HG03457 (cell line): Measurements from ENCODE around the gene PLCB1.
A peak's percentile ranks its signal among the peaks of the same experiment; 100 is the strongest.

Source experiments
- ATAC-seq: cut with Tn5 transposase; IDR thresholded peaks from one replicate; pipeline ENCODE4 v1.9.1; 2021; ENCODE audit warnings: moderate number of reproducible peaks; ENCODE audit not compliant: unreplicated experiment

PLCB1 gene

DNA sequence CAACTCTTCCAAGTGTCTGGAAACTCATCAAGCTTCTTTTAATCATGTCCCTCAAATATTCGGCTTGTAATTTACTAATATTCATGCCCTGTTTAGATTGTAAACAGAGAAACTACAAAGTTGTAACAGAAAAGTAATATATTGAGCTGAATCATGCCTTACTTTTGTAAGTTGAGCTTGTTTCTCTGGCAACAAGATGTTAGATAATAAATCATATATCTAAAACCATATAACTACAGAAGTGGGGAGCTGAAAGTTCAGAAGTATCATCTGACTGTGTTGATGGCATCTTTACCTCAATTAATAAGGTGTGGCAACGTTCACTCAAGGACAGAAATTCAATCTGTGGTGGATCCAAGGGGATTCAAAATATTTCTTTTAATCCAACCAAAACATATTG, 263.9 kb downstream of the PLCB1 start:
- ATAC-seq, result no peak

DNA sequence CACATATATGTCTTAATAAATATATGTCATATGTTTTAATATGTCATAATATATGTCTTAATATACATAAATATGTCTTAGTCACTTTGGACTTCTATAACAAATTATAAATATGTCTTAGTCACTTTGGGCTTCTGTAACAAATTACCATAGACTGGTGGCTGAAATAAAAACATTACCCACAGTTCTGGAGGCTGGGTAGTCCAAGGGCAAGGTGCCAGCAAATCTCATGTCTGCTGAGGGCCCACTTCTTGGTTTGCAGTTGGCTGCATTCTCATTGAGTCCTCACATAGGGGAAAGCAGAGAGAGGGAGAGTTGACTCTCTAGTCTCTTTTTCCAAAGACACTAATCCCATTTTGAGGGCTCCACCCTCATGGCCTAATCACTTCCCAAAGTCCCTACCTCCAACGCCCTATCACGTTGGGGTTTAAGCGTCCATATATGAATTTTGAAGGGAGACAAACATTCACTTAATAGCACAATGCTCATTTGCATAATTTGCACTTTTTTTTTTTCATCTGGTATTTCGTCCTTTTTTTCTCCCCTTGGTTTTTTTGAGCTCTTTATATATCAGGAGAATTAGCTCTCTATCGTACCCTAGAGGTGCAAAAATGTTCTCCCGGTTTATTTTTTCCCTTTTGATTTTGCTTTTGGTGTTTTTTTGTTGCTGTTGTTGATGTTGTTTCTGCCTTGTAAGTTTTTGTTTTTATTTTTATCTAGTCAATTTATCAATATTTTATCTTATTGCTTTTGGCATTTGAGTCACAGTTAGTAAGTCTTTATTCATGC, 266.4 kb downstream of the PLCB1 start:
- no peak for ATAC-seq

DNA sequence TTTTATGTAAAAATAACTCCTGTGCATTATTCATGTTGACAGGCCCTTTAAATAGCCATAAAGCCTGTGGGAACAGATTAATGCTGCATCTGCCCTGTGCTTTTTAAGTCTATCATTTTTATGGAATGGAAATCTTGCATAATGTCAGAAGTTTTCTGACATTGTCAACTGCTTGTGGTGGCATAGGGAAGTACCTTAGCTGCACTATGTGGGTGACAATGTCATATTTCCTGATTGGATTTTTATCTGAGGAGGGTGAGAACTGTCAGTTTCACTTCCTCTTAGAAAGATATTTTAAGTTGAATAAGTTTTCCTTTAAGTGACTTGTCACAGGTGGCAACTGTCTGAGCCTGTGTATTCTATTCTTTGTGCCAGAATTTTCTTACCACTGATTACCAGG, 267.9 kb downstream of the PLCB1 start:
- ATAC-seq, result peak; percentile 97

GRCh38 chr20:8400486-8400885, 268.4 kb downstream of the PLCB1 start:
- ATAC-seq, result no peak

DNA sequence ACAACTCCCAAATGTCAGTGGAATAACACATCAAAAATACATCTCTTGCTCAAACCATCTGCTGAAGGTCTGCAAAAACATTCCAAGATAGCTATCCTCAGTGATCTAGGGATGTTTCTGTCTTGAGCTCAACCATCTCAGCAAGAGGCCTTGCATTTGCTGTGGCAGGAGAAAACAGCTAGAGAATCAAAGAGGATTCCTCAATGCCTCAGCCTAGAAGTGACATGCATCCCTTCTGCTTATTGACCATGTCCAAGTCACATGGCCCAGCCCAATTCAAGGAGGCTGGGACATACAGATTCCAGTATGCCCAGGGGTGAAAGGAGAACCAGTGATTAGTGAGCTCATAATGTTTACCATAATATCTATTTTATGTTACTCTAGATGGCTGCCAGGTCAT, 269.5 kb downstream of the PLCB1 start:
- no peak for ATAC-seq

DNA sequence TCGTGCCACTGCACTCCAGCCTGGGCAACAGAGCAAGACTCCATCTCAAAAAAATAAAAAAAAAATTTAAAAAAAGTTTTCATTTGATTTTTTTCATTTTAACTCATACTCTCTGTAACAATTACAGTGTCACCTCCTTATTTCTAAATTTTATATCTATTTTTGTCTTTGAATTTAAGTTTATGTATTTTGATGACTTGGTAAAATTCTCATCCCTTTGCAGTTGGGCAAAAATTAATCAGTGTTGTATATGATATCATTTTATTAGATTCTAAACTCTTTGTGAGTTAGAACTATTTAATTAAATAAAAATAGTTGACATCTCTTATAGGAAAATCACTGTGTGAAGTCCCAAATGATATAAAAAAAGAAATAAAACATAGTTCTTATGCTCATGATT, 270.7 kb downstream of the PLCB1 start:
- ATAC-seq, result no peak

DNA sequence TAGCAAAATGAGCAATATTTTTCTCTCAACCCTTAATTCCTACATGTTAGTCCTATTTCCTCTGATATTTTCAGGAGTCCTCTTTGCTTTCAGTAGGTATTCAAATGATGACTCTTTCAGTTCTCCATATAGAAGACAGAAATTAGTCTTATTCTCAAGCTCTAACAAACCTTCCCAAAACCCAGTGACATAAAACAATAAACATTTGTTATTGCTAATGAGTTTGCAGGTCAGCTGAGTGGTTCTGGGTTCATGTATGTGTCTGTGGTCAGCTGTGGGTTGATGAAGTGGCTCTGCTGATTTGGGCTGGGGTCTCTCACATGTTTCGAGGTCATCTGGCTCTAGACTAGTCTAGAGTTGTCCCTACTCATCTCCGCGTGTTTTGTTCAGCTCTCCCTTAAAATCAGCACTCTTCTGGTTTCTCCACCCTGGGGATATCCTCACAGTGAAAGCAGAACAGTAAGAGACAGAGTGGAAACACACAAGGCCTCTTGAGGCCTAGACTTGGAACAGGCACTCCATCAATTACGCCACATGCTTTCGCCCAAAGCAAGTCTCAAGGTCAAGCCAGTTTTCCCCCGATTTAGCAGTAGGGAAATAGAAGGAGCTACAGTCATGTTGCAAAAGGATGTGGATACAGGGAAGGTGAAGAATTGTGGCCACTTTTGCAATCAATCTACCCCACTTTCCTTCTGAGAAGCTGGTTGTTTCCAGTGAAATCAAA, 273.0 kb downstream of the PLCB1 start:
- ATAC-seq, result no peak

DNA sequence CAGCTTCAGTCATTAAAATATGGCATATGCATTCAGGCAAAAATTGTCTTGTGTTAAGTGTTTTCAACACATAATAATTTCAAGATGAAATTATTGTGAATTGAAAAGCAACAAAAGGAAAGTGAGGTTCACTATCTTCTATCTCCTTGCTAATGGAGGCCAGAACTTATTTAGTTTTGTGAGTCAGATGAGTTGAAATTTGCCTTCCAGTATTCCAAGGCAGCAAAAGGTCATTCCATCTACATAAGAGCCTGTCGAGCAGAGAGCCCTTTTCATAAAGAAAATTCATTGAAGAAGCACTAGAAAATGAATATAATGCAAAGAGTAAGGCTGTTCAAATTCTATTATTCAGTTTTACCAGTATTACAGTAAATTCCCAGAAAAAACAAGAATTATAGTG, 274.3 kb downstream of the PLCB1 start:
- ATAC-seq, result no peak

- no peak for ATAC-seq
Measured at GRCh38 chr20:8408587-8409307, 276.7 kb downstream of the PLCB1 start.

DNA sequence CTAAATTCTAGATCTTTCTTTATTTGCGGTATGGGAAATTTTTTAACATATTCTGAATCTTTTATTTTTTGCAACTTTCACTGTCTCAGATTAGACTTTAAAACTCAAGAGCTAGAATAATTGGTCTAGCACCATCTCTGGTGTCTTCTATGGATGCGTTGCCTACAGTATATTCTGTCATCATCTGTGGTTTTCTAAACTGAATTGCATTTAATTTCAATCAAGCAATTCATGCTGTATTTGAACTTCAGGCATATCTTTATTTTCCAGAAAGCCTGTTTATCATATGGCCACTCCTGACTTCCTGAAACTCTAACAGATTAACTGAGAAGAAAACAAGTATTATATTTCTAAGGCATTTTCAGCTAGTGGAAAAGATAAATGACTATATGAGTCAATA, 281.6 kb downstream of the PLCB1 start:
- ATAC-seq, result no peak

DNA sequence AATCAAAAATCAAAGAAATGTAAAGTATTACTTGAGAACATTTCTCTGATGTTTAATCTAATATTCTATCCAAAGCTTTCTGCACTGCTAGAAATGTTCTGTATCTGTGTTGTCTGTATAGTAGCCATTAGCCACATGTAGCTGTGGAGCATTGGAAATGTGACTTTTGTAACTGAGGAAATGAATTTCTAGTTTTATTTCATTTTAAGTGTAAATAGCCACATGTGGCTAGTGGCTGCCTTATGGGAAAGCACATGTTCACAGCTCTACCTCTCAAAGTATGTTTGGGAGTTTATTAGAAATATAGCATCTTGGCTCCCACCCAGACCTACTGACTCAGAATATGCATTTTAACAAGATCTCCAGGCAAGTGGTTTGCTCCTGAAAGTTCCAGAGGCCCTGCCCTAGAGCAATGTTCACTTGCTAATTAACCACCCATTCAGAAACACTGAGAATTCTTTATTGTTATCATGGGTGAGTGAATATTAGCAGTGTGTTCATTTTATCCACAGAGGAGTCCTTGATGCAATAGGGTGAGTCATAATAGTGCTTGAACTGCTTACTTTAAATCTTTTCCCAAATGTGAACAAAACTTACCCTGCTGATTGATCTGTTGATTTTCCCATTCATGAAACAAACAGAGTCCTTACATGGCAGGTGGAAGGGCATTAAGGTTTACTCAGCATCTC, 282.7 kb downstream of the PLCB1 start:
- ATAC-seq, result no peak

GRCh38 chr20:8421981-8422380, 289.9 kb downstream of the PLCB1 start:
- ATAC-seq, result no peak

DNA sequence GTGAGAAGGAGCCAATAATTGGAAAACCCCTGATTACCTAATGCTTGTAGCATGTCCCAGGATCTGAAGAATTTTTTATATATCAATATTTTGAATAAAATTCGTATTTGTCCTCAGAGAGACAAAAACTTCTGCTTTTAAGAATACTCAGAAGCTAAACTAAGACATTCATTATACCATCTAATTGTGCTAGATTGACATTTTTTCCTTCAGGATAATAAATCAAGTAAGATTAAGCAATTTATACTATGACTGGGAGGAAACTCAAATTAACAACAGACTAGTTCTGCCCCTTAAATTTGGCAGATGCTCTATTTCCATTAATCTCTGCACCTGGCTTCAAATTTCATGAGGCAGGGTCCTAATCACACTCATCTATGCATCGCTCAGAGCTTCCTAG, 291.4 kb downstream of the PLCB1 start:
- no peak for ATAC-seq

GRCh38 chr20:8424010-8424409, 291.9 kb downstream of the PLCB1 start:
- ATAC-seq, result no peak

DNA sequence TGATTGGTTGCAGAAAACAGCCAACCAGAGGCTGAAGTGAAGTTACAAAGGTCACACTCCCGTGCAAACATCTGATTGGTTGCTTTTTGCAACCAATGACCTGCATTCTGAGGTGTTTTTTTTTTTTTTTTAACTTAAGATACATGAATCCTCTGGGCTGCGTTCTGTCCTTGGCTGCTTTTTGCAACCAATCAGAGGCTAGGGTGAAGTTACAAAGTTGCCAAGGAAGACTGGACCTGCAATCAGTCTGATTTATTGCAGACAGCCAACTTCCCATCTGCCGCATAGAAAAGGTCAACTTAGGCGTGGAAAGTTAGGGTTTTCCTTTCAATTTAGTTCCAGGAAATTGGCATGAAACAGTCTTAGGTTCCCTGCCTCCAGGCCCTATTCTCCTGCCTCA, 292.9 kb downstream of the PLCB1 start:
- no peak for ATAC-seq

GRCh38 chr20:8425802-8426201, 293.7 kb downstream of the PLCB1 start:
- no peak for ATAC-seq

DNA sequence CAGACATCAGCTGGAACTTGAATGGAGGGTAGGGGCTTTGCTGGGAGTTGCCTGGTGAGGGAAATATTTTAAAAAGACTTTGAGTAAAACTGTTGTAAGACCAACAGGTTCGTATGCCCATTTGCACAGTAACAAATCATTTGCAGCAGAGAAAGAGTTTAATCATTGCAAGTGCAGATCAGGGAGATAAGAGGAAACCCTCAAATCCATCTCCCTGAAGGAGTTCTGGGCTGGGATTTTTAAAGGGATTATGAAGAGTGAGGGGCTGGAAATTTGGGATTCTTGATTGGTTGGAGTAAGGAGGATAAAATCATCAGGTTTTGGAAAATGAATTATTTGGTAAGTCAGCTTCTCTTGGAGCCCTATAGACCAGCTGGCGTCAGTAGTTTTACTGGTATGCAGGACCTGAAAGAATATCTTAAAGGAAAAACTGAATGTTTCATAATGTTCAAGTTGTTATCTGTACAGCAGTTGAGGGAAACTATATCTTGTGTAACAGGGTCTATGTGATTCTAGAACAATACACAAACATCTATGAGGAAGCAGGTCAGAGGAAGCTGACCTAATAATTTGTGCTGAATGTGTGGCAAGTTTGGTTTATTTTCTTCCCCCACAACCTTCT, 295.5 kb downstream of the PLCB1 start:
- ATAC-seq, result no peak

- ATAC-seq, result no peak
Measured at GRCh38 chr20:8428988-8429387, 296.9 kb downstream of the PLCB1 start.

DNA sequence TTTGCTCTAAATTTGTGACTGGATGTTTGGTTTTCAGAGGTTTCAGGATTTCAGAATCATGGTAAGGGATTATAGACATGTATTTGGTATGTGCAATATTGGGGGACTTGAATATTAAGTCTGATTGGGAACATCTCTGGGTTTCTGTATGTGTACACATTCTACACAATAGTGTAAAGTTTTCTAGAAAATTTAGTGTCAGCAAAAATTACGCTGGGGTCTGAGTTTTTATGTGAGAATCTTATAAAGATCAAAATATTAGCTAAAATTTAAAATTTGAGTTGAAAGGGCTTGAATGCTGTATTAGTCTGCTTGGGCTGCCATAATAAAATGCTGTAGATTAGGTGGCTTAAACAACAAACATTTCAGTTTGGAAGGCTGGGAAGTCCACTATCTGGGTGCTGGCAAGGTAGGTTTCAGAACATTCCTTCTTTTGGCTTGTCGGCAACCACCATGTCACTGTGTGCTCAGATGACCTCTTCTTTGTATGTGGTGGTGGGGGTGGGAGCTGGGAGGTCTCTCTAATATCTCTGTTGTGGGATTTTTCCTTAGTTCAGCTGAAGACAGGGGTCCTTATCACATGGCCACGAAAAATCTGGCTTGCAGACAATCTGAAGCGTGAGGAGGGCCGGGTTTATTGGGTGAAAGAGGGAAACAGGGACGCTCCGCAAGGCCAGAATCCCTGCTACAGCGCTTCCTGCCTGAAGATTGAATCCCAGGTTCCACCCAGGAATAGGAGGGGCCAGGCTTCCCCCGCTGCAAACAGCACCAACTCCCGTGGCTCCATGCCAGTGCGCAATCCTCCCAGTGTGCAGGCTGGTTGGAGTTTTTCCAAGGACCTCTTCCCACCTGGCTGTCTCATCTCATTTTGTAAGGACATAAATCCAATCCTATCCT, 299.7 kb downstream of the PLCB1 start:
- ATAC-seq, result no peak
